ENCODE data around the gene NSFL1C. TPM values are rescaled to one million over a fixed set of nuclear protein-coding genes. Genes with fewer than 3 reads are reported as not detected.

Gene NSFL1C
- total and polyA plus RNA-seq, 5 donors from 2014 or later = 64.0 to 95.8 (median 90.4) TPM

GRCh38 chr20:1392693-1393506, 73.7 kb downstream of the NSFL1C start, which contains the start of gene FKBP1A:
TSS of gene FKBP1A (minus strand) at chr20:1393054. CDS start at chr20:1392998, 56 bp downstream.
- ATAC-seq (ENCODE audit: low read depth in 2 of 2) (peak; percentile 89 to 93), DNase-seq (peak; percentile 89 to 96 (median 90))
- peaks cover 13% of the 10 kb centered on the region for H3K27me3 ChIP-seq (ENCODE audit: control insufficient read depth, insufficient read depth, low read length)
- peaks cover 53% of the 10 kb centered on the region for H3K4me1 ChIP-seq (ENCODE audit: control insufficient read depth, insufficient read depth, low read length, poor library complexity, severe bottlenecking)
- H3K4me3 ChIP-seq (ENCODE audit: low read depth, low read length) = peak within 1 kb of the TSS; percentile 88
- peak within 1 kb of the TSS; percentile 95 to 98 (median 95) for H3K27ac Mint-ChIP-seq
- H3K36me3 ChIP-seq (ENCODE audit: control insufficient read depth, insufficient read depth, low read length) = no peaks in the 10 kb centered on the region
- peaks cover 0 to 2% (median 0%) of the 10 kb centered on the region in 7 donors for H3K9me3 Mint-ChIP-seq
- H3K9me3 ChIP-seq (ENCODE audit: control insufficient read depth in 2 of 2, low read length in 2 of 2) = no peaks in the 10 kb centered on the region
- H3K4me1 Mint-ChIP-seq = peaks cover 8 to 69% (median 48%) of the 10 kb centered on the region in 4 donors
- peak within 1 kb of the TSS; percentile 74 for H3K27ac ChIP-seq (ENCODE audit: insufficient read depth, low read length, poor library complexity, severe bottlenecking)
- H3K4me3 Mint-ChIP-seq = peak within 1 kb of the TSS; percentile 87 to 97 (median 94)
- H3K36me3 Mint-ChIP-seq = no peaks in the 10 kb centered on the region
- H3K27me3 Mint-ChIP-seq = peaks cover 13% of the 10 kb centered on the region

- Histone ChIP-seq H3K27ac (ENCODE audit: insufficient read depth, low read length, poor library complexity, severe bottlenecking) (peak overlapping the region; percentile 74), H3K4me1 (ENCODE audit: control insufficient read depth, insufficient read depth, low read length, poor library complexity, severe bottlenecking) (peaks cover 59% of the 10 kb centered on the region), H3K9me3 (ENCODE audit: control insufficient read depth in 2 of 2, low read length in 2 of 2) (no peaks in the 10 kb centered on the region), H3K4me3 (ENCODE audit: low read depth, low read length) (peak overlapping the region; percentile 88), H3K27me3 (ENCODE audit: control insufficient read depth, insufficient read depth, low read length) (peaks cover 13% of the 10 kb centered on the region), H3K36me3 (ENCODE audit: control insufficient read depth, insufficient read depth, low read length) (no peaks in the 10 kb centered on the region)
- H3K4me1 Mint-ChIP-seq = peaks cover 8 to 74% (median 52%) of the 10 kb centered on the region in 4 donors
- H3K9me3 Mint-ChIP-seq = peaks cover 0 to 2% (median 0%) of the 10 kb centered on the region in 7 donors
- H3K27me3 Mint-ChIP-seq = peaks cover 10% of the 10 kb centered on the region
- H3K27ac Mint-ChIP-seq = peak overlapping the region in 2 of 3 donors; percentile 93 to 95
- H3K36me3 Mint-ChIP-seq = no peaks in the 10 kb centered on the region
- DNase-seq (no peak), ATAC-seq (ENCODE audit: low read depth in 2 of 2) (no peak)
- H3K4me3 Mint-ChIP-seq = peak overlapping the region; percentile 87 to 95 (median 92)
Observed at GRCh38 chr20:1392443-1392692, 74.3 kb downstream of the NSFL1C start.

Other genes with a start within 250 kb of the NSFL1C start
- not detected for gene RAD21L1, start 240.8 kb downstream of the NSFL1C start, total RNA-seq
- gene RAD21L1, start 240.8 kb downstream of the NSFL1C start, polyA plus RNA-seq = under 1 TPM in 1 of 4 donors, not detected in 3; 0.46 TPM
- gene SNPH, start 200.6 kb downstream of the NSFL1C start, total RNA-seq = 7.5 TPM
- gene SNPH, start 200.6 kb downstream of the NSFL1C start, polyA plus RNA-seq = 1 to 10 TPM in 3 of 4 donors, under 1 TPM in 1; 0.97 to 4.1 (median 3.1) TPM
- gene SDCBP2, start 137.7 kb downstream of the NSFL1C start, total RNA-seq = 1.2 TPM
- gene SDCBP2, start 137.7 kb downstream of the NSFL1C start, polyA plus RNA-seq = 1 to 10 TPM; 1.6 to 4.3 (median 3.4) TPM
- 84.3 TPM for gene FKBP1A, start 73.8 kb downstream of the NSFL1C start, total RNA-seq
- 10 to 100 TPM; 49.1 to 72.4 (median 59.4) TPM for gene FKBP1A, start 73.8 kb downstream of the NSFL1C start, polyA plus RNA-seq
- gene SIRPB2, start 24.6 kb upstream of the NSFL1C start, total RNA-seq = not detected
- under 1 TPM in 1 of 4 donors, not detected in 3; 0.10 TPM for gene SIRPB2, start 24.6 kb upstream of the NSFL1C start, polyA plus RNA-seq
- gene SIRPD, start 90.9 kb upstream of the NSFL1C start, total RNA-seq = not detected
- gene SIRPD, start 90.9 kb upstream of the NSFL1C start, polyA plus RNA-seq = under 1 TPM in 2 of 4 donors, not detected in 2; 0.10 to 0.16 TPM
- gene SIRPB1, start 153.2 kb upstream of the NSFL1C start, total RNA-seq = 2.4 TPM
- 10 to 100 TPM in 1 of 4 donors, 1 to 10 TPM in 1, under 1 TPM in 2; 0.73 to 12.8 (median 3.5) TPM for gene SIRPB1, start 153.2 kb upstream of the NSFL1C start, polyA plus RNA-seq
- gene SIRPG, start 190.9 kb upstream of the NSFL1C start, total RNA-seq = 49.6 TPM
- gene SIRPG, start 190.9 kb upstream of the NSFL1C start, polyA plus RNA-seq = 100 to 1,000 TPM; 184 to 240 (median 197) TPM